BJ (cell line): ENCODE data around the gene CCNJL. TPM values are rescaled to one million over a fixed set of nuclear protein-coding genes. Genes with fewer than 3 reads are reported as not detected.

Experiments used
- CTCF ChIA-PET: fragments of 350-600 bp; formaldehyde crosslinking; extraction: SDS; loops from one replicate; lab custom pipeline; 2021; ENCODE audit warnings: antibody characterized with exemption, inconsistent platforms; lab: Yijun Ruan, JAX
- POLR2A ChIA-PET: fragments of 300-600 bp; sonication (Branson Sonifier 250); formaldehyde crosslinking; extraction: SDS; loops from one replicate; lab custom pipeline; 2021; ENCODE audit warnings: antibody characterized with exemption; lab: Charles Lee
- DNase-seq: peaks from one replicate; pipeline ENCODE4 v3.0.0-alpha.2; 2011; ENCODE audit warnings: low read depth
- H3K27me3 ChIP-seq: 2 replicates; pipeline ENCODE4 v1.6.0; 2011; ENCODE audit warnings: low read length; ENCODE audit not compliant: control insufficient read depth, insufficient read depth
- H3K36me3 ChIP-seq: 2 replicates; pipeline ENCODE4 v1.5.1; 2011; ENCODE audit warnings: low read length; ENCODE audit not compliant: control insufficient read depth, insufficient read depth
- H3K4me3 ChIP-seq: 2 replicates; pipeline ENCODE4 v1.5.1; 2011; ENCODE audit warnings: low read depth, mild to moderate bottlenecking, control low read depth, low read length
- polyA plus RNA-seq: library from polyadenylated mRNA; depleted of rRNA; stranded (reverse); fragments of >200 nt; gene quantifications from 2 replicates; pipeline ENCODE4 v1.2.3, GENCODE V29; 2011
- TF ChIP-seq, protein P1 (sequence below): IDR thresholded peaks from 2 replicates; pipeline ENCODE4 v1.5.1; 2011; ENCODE audit warnings: low read depth, mild to moderate bottlenecking, control low read depth, inconsistent platforms, low read length, moderate library complexity; ENCODE audit not compliant: insufficient read depth

The CCNJL gene
- polyA plus RNA-seq, 1 experiment: 0.71 TPM

- ChIA-PET CTCF (interaction anchor here (0.8 to 1.0 kb wide), 2 partner anchors 13 to 119 kb away, joined by 3 read pairs; no protein-coding TSS in a partner anchor), POLR2A (no interaction called here)
- TF ChIP-seq, protein P1, sequence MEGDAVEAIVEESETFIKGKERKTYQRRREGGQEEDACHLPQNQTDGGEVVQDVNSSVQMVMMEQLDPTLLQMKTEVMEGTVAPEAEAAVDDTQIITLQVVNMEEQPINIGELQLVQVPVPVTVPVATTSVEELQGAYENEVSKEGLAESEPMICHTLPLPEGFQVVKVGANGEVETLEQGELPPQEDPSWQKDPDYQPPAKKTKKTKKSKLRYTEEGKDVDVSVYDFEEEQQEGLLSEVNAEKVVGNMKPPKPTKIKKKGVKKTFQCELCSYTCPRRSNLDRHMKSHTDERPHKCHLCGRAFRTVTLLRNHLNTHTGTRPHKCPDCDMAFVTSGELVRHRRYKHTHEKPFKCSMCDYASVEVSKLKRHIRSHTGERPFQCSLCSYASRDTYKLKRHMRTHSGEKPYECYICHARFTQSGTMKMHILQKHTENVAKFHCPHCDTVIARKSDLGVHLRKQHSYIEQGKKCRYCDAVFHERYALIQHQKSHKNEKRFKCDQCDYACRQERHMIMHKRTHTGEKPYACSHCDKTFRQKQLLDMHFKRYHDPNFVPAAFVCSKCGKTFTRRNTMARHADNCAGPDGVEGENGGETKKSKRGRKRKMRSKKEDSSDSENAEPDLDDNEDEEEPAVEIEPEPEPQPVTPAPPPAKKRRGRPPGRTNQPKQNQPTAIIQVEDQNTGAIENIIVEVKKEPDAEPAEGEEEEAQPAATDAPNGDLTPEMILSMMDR: no peak
- Histone ChIP-seq H3K36me3 (no peaks in the 10 kb centered on the region), H3K27me3 (no peaks in the 10 kb centered on the region; the same call in 1 of the 2 replicates), H3K4me3 (no peak overlapping the region)
- no peak for DNase-seq
Measured at GRCh38 chr5:160272264-160272663, 40.1 kb downstream of the CCNJL start.

DNA sequence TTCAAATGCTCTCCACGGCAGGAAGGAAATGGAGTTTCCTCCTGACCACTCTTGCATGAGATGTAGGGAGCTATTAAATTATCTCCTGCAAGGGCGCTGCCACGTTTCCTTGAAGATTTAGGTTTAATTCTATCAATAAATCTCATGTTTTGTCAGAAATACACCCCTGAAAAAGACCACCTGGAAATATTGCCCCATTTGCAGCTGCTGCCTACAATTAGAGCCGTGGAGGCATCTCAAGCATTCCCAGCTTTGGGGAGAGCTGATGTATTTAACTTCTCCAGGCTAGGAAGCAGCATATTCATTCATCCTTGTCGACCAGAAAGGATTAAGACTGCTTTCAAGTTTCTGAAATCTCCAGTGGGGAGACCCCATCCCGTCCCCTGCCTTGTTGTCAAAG is 40.5 kb downstream of the CCNJL start:
- TF ChIP-seq, protein P1: no peak
- no peaks in the 10 kb centered on the region for H3K36me3 ChIP-seq
- no peaks in the 10 kb centered on the region; the same call in 1 of the 2 replicates for H3K27me3 ChIP-seq
- ChIA-PET CTCF (interaction anchor here (0.6 to 1.0 kb wide), 2 partner anchors 13 to 166 kb away, joined by 3 read pairs; no protein-coding TSS in a partner anchor), POLR2A (no interaction called here)
- H3K4me3 ChIP-seq: no peak overlapping the region
- DNase-seq: no peak

- Histone ChIP-seq H3K36me3 (no peaks in the 10 kb centered on the region), H3K27me3 (no peaks in the 10 kb centered on the region; the same call in 1 of the 2 replicates), H3K4me3 (no peak overlapping the region)
- CTCF ChIA-PET: interaction anchor here (0.6 kb wide), 1 partner anchor 166 kb away, joined by 3 read pairs; no protein-coding TSS in a partner anchor
- TF ChIP-seq, protein P1: no peak
- POLR2A ChIA-PET: no interaction called here
- no peak for DNase-seq
Measured at GRCh38 chr5:160271396-160271795, 41.0 kb downstream of the CCNJL start.

- TF ChIP-seq, protein P1: no peak
- DNase-seq: no peak
- ChIA-PET POLR2A (no interaction called here), CTCF (no interaction called here)
- no peaks in the 10 kb centered on the region for H3K36me3 ChIP-seq
- no peak overlapping the region for H3K4me3 ChIP-seq
- no peaks in the 10 kb centered on the region; the same call in 1 of the 2 replicates for H3K27me3 ChIP-seq
Measured at GRCh38 chr5:160270704-160271103, 41.7 kb downstream of the CCNJL start.

- no peaks in the 10 kb centered on the region for H3K36me3 ChIP-seq
- ChIA-PET CTCF (interaction anchor here (1.0 kb wide), 1 partner anchor 74 kb away, joined by 3 read pairs; no protein-coding TSS in a partner anchor), POLR2A (no interaction called here)
- TF ChIP-seq, protein P1: no peak
- peak; percentile 48 for DNase-seq
- H3K27me3 ChIP-seq: no peaks in the 10 kb centered on the region
- no peak overlapping the region for H3K4me3 ChIP-seq
Measured at GRCh38 chr5:160269017-160269416, 43.3 kb downstream of the CCNJL start.
